Osteoblast (primary cell): ENCODE results near the gene BLOC1S6. TPM values are rescaled to one million over a fixed set of nuclear protein-coding genes. Genes with fewer than 3 reads are reported as not detected.
"Not testable (repeated sequence)": the region's sequence is repeated elsewhere in the genome, so short reads cannot be mapped to it uniquely, and the experiment has no call there.

Experiments used
- DNase-seq: peaks from one replicate; pipeline ENCODE4 v3.0.0; 2011; ENCODE audit warnings: low spot score, mixed read lengths; ENCODE audit not compliant: insufficient read length; ENCODE audit errors: missing footprints
- H2AFZ ChIP-seq: 2 replicates; pipeline ENCODE4 v1.6.0; 2011; ENCODE audit warnings: mild to moderate bottlenecking, low read length
- H3K27ac ChIP-seq: 2 replicates; pipeline ENCODE4 v1.5.1; 2011; ENCODE audit warnings: mild to moderate bottlenecking, low read depth, low read length, moderate library complexity
- H3K27me3 ChIP-seq: 2 replicates; pipeline ENCODE4 v1.6.0; 2012; ENCODE audit warnings: mild to moderate bottlenecking, control low read depth, inconsistent platforms, low read length, moderate library complexity; ENCODE audit not compliant: insufficient read depth
- H3K36me3 ChIP-seq: 2 replicates; pipeline ENCODE4 v1.5.1; 2011; ENCODE audit warnings: mild to moderate bottlenecking, low read length, control low read depth, moderate library complexity; ENCODE audit not compliant: insufficient read depth
- H3K4me1 ChIP-seq: 2 replicates; pipeline ENCODE4 v1.5.1; 2011; ENCODE audit warnings: mild to moderate bottlenecking, low read length, control low read depth, moderate library complexity; ENCODE audit not compliant: insufficient read depth
- H3K4me2 ChIP-seq: 2 replicates; pipeline ENCODE4 v1.6.0; 2011; ENCODE audit warnings: mild to moderate bottlenecking, low read length; ENCODE audit not compliant: insufficient read depth
- H3K4me3 ChIP-seq: fragments of 200-600 bp; sonication (generic); 3 replicates; pipeline ENCODE4 v1.5.1; 2012; ENCODE audit warnings: mild to moderate bottlenecking, low read length, inconsistent platforms; ENCODE audit not compliant: insufficient read depth
- H3K79me2 ChIP-seq: 2 replicates; pipeline ENCODE4 v1.6.0; 2012; ENCODE audit warnings: mild to moderate bottlenecking, low read length, control low read depth, inconsistent platforms; ENCODE audit not compliant: insufficient read depth
- H3K9me3 ChIP-seq: 2 replicates; pipeline ENCODE4 v1.5.1; 2011; ENCODE audit warnings: low read depth, low read length, control low read depth
- H4K20me1 ChIP-seq: 2 replicates; pipeline ENCODE4 v1.6.0; 2012; ENCODE audit warnings: mild to moderate bottlenecking, low read length, control low read depth; ENCODE audit not compliant: insufficient read depth
- CTCF ChIP-seq: IDR thresholded peaks from 2 replicates; pipeline ENCODE4 v1.5.1; 2011; ENCODE audit warnings: mild to moderate bottlenecking, low read depth, low read length, moderate library complexity; ENCODE audit errors: extremely low read depth
- total RNA-seq: library from RNA; depleted of rRNA; stranded (reverse); fragments of >200 nt; gene quantifications from 2 replicates; pipeline ENCODE4 v1.2.3, GENCODE V29; 2012

The BLOC1S6 gene
- total RNA-seq, 1 donor: 103 TPM

GRCh38 chr15:45645026-45645980, 58.1 kb downstream of the BLOC1S6 start:
- H3K27me3 ChIP-seq: no peaks in the 10 kb centered on the region
- H3K9me3 ChIP-seq: no peaks in the 10 kb centered on the region
- DNase-seq: peak; percentile 85
- no peaks in the 10 kb centered on the region for H3K36me3 ChIP-seq
- peak overlapping the region; percentile 35 for H3K4me3 ChIP-seq
- H2AFZ ChIP-seq: peak overlapping the region; percentile 4
- no peak for TF ChIP-seq CTCF
- H3K79me2 ChIP-seq: peaks cover 55% of the 10 kb centered on the region
- no peaks in the 10 kb centered on the region for H4K20me1 ChIP-seq
- H3K4me2 ChIP-seq: peak overlapping the region; percentile 46
- peak overlapping the region; percentile 78 for H3K27ac ChIP-seq
- H3K4me1 ChIP-seq: peaks cover 64% of the 10 kb centered on the region

- no peak overlapping the region for H2AFZ ChIP-seq
- peaks cover 61% of the 10 kb centered on the region for H3K79me2 ChIP-seq
- H4K20me1 ChIP-seq: no peaks in the 10 kb centered on the region
- peak; percentile 86 for DNase-seq
- no peak for TF ChIP-seq CTCF
- no peaks in the 10 kb centered on the region for H3K27me3 ChIP-seq
- no peaks in the 10 kb centered on the region for H3K36me3 ChIP-seq
- H3K4me2 ChIP-seq: peak overlapping the region; percentile 46
- peak overlapping the region; percentile 78 for H3K27ac ChIP-seq
- H3K4me3 ChIP-seq: peak overlapping the region; percentile 35
- no peaks in the 10 kb centered on the region for H3K9me3 ChIP-seq
- peaks cover 56% of the 10 kb centered on the region for H3K4me1 ChIP-seq
Measured at GRCh38 chr15:45646220-45646619, 59.0 kb downstream of the BLOC1S6 start.

DNA sequence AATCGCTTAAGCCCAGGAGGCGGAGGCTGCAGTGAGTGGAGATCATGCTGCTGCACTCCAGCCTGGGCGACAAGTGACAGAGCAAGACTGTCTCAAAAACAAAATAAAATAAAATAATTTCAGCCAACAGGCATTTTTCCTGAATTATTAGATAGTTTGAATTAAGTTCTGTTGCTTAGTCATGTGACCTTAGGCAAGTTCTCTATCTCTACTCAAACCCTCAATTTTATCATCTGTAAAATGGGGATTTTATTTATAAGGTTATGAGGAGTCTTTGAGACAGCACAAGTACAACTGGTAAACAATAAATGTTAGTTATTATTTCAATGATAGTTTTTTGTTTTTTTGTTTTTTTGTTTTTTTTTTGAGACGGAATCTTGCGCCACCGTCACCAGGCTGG, 60.6 kb downstream of the BLOC1S6 start:
- no peak overlapping the region for H3K4me3 ChIP-seq
- DNase-seq: no peak
- no peaks in the 10 kb centered on the region for H3K27me3 ChIP-seq
- H3K27ac ChIP-seq: peak overlapping the region; percentile 8
- H3K79me2 ChIP-seq: peaks cover 72% of the 10 kb centered on the region
- no peak overlapping the region for H2AFZ ChIP-seq
- H4K20me1 ChIP-seq: no peaks in the 10 kb centered on the region
- no peak for TF ChIP-seq CTCF
- no peak overlapping the region for H3K4me2 ChIP-seq
- peaks cover 41% of the 10 kb centered on the region for H3K4me1 ChIP-seq
- no peaks in the 10 kb centered on the region for H3K9me3 ChIP-seq
- H3K36me3 ChIP-seq: no peaks in the 10 kb centered on the region

GRCh38 chr15:45648521-45649200, 61.5 kb downstream of the BLOC1S6 start:
- peak overlapping the region; percentile 74 for H3K27ac ChIP-seq
- TF ChIP-seq CTCF: no peak
- no peak overlapping the region for H2AFZ ChIP-seq
- DNase-seq: peak; percentile 86
- H3K36me3 ChIP-seq: no peaks in the 10 kb centered on the region
- H4K20me1 ChIP-seq: no peaks in the 10 kb centered on the region
- no peaks in the 10 kb centered on the region for H3K27me3 ChIP-seq
- H3K4me2 ChIP-seq: peak overlapping the region; percentile 48
- peaks cover 74% of the 10 kb centered on the region for H3K79me2 ChIP-seq
- H3K4me1 ChIP-seq: peaks cover 40% of the 10 kb centered on the region
- H3K9me3 ChIP-seq: no peaks in the 10 kb centered on the region
- H3K4me3 ChIP-seq: no peak overlapping the region

DNA sequence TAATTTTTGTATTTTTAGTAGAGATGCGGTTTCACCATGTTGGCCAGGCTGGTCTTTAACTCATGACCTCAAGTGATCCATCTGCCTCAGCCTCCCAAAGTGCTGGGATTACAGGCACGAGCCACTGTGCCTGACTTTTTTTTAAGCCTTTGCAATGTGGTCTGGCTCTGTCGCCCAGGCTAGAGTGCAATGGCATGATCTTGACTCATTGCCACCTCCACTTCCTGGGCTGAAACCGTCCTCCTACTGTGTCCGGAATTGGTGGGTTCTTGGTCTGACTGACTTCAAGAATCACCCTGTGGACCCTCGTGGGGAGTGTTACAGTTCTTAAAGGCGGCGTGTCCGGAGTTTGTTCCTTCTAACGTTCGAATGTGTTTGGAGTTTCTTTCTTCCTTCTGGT, 62.8 kb downstream of the BLOC1S6 start:
- Histone ChIP-seq H3K4me1 (peaks cover 33% of the 10 kb centered on the region), H3K79me2 (peaks cover 73% of the 10 kb centered on the region)
- H3K27me3 ChIP-seq, H3K36me3 ChIP-seq, H3K4me2 ChIP-seq, H3K9me3 ChIP-seq, H3K27ac ChIP-seq, DNase-seq, H4K20me1 ChIP-seq, H2AFZ ChIP-seq, H3K4me3 ChIP-seq: not testable (repeated sequence)
